Measurements from ENCODE around the gene ZFP69B. TPM values are rescaled to one million over a fixed set of nuclear protein-coding genes. Genes with fewer than 3 reads are reported as not detected.
"Not testable (repeated sequence)": the region's sequence is repeated elsewhere in the genome, so short reads cannot be mapped to it uniquely, and the experiment has no call there.

Gene ZFP69B
- total RNA-seq, 1 donor from 2014 or later: 4.0 TPM

DNA sequence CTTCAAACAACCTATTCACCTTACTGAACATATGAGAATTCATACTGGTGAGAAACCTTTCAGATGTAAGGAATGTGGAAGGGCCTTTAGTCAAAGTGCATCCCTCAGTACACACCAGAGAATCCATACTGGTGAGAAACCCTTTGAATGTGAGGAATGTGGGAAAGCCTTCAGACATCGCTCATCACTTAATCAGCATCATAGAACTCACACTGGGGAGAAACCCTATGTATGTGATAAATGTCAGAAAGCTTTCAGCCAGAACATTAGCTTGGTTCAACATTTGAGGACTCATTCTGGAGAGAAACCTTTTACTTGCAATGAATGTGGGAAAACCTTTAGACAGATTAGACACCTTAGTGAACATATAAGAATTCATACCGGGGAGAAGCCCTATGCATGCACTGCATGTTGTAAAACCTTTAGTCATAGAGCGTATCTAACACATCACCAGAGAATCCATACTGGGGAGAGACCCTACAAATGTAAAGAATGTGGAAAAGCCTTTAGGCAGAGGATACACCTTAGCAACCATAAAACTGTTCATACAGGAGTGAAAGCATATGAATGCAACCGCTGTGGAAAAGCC is 45.1 kb downstream of the ZFP69B start:
- H3K4me3 Mint-ChIP-seq (ENCODE audit: unreplicated experiment): peak overlapping the region; percentile 62
- no peak for DNase-seq (ENCODE audit: low spot score)
- TF ChIP-seq, protein P1, sequence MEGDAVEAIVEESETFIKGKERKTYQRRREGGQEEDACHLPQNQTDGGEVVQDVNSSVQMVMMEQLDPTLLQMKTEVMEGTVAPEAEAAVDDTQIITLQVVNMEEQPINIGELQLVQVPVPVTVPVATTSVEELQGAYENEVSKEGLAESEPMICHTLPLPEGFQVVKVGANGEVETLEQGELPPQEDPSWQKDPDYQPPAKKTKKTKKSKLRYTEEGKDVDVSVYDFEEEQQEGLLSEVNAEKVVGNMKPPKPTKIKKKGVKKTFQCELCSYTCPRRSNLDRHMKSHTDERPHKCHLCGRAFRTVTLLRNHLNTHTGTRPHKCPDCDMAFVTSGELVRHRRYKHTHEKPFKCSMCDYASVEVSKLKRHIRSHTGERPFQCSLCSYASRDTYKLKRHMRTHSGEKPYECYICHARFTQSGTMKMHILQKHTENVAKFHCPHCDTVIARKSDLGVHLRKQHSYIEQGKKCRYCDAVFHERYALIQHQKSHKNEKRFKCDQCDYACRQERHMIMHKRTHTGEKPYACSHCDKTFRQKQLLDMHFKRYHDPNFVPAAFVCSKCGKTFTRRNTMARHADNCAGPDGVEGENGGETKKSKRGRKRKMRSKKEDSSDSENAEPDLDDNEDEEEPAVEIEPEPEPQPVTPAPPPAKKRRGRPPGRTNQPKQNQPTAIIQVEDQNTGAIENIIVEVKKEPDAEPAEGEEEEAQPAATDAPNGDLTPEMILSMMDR (IDR thresholded peaks at IDR 0.05; ENCODE audit: unreplicated experiment): no peak

DNA sequence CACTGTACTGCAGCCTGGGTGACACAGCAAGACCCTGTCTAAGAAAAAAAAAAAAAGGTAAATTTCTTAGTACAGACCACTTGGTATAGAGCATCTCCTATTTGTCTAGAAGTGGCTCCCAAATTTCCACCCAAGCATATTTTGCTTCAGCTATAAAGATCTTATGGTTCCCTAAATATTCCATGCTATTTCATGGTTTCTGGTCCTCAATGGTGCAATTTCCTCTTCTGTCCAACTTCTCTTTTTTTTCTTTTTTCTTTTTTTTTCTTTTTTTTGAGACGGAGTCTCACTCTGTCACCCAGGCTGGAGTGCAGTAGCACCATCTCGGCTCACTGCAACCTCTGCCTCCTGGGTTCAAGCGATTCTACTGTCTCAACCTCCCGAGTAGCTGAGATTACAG is 52.4 kb downstream of the ZFP69B start:
- H3K27me3 Mint-ChIP-seq (ENCODE audit: unreplicated experiment): not testable (repeated sequence)
- H3K36me3 Mint-ChIP-seq (ENCODE audit: low read depth, unreplicated experiment): peaks cover 57% of the 10 kb centered on the region

More for the DNA sequence above, 45.1 kb downstream of the ZFP69B start:
- Mint-ChIP-seq H3K27me3 (ENCODE audit: unreplicated experiment) (peaks cover 1% of the 10 kb centered on the region), H3K9me3 (ENCODE audit: unreplicated experiment) (peaks cover 23% of the 10 kb centered on the region), H3K27ac (ENCODE audit: unreplicated experiment) (no peak overlapping the region), H3K36me3 (ENCODE audit: low read depth, unreplicated experiment) (peaks cover 68% of the 10 kb centered on the region), H3K4me1 (ENCODE audit: unreplicated experiment) (no peaks in the 10 kb centered on the region)

DNA sequence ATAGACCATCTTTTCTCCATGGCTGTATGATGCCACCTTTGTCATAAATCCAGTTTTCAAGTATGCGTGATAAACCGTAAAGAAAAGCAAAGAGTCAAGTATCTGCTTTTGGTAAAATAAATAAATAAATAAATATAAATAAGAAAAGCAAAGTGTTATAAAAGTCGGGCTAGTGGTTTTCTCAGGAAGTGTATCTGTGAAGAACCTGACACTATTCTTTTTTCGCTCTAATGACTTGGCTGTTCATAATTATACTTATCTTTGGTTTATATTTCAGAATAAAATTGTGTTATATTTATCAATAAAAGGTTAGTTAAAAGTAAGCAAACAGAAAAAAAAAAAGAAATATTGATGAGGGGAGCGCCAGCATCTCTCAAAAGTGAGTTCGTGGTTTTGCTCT is 57.7 kb downstream of the ZFP69B start:
- no peak overlapping the region for H3K27ac Mint-ChIP-seq (ENCODE audit: unreplicated experiment)
- H3K9me3 Mint-ChIP-seq (ENCODE audit: unreplicated experiment): peaks cover 6% of the 10 kb centered on the region
- DNase-seq (ENCODE audit: low spot score): no peak
- TF ChIP-seq, protein P1 (IDR thresholded peaks at IDR 0.05; ENCODE audit: unreplicated experiment): no peak
- H3K4me3 Mint-ChIP-seq (ENCODE audit: unreplicated experiment): peak overlapping the region; percentile 83
- peaks cover 3% of the 10 kb centered on the region for H3K27me3 Mint-ChIP-seq (ENCODE audit: unreplicated experiment)
- peaks cover 40% of the 10 kb centered on the region for H3K36me3 Mint-ChIP-seq (ENCODE audit: low read depth, unreplicated experiment)
- peaks cover 8% of the 10 kb centered on the region for H3K4me1 Mint-ChIP-seq (ENCODE audit: unreplicated experiment)

More for the DNA sequence above, 52.4 kb downstream of the ZFP69B start:
- H3K4me1 Mint-ChIP-seq (ENCODE audit: unreplicated experiment); H3K27ac Mint-ChIP-seq (ENCODE audit: unreplicated experiment); H3K4me3 Mint-ChIP-seq (ENCODE audit: unreplicated experiment); H3K9me3 Mint-ChIP-seq (ENCODE audit: unreplicated experiment); DNase-seq (ENCODE audit: low spot score): not testable (repeated sequence)

DNA sequence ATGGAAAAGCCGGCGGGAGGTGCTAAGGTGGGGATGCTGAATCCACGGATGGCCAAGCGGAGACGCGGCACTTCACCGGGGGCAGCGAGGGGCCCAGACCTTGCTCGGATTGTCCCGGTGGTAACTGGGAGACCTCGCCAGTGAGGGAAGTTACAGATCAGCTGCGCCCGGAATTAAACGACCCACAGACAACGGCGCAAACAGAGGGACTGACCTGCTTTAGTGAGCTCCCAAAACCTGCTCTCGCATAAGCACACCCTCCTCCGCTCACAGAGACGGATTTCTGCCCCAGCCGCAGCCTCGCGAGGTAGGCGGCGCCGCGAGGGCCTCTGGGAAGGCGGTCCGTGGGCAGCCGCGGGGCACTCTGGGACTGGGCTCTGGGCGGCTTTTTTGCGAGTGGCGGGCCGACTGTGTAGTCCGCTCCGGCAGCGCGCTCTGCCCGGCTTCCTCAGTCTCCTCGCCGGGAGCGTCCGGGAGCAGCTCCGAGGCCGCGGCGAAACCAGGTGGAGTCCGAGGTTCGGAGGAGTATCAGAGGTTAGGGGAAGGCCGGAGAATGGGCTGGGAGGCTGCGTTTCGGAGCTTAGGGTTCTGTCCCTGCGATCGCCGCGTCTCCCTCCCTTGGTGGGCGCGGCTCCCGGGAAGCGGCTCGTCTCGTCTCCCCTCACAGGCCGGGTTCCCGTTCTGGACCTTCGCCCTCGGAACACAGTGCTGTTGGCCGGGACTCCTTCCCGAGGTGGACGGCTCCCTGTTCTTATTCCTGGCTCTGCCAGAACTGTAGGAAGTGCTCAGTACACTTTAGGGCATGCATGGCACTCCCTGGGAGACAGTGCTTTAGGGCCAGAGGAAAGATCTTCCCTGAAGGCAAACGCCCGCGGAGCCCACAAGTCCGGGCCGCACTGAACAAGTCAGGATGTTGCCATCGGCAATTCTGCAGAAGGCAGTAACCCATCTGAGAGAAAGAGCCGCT is 58.4 kb downstream of the ZFP69B start, which contains the start of gene EXO5:
Gene EXO5 (plus strand): TSS at position 393 of the 967 bp plus-strand sequence. CDS start 5,778 bp downstream, outside the sequence.
- peaks cover 8% of the 10 kb centered on the region for H3K4me1 Mint-ChIP-seq (ENCODE audit: unreplicated experiment)
- peaks cover 4% of the 10 kb centered on the region for H3K9me3 Mint-ChIP-seq (ENCODE audit: unreplicated experiment)
- DNase-seq (ENCODE audit: low spot score): peak; percentile 74
- no peak within 1 kb of the TSS for H3K27ac Mint-ChIP-seq (ENCODE audit: unreplicated experiment)
- TF ChIP-seq, protein P1 (IDR thresholded peaks at IDR 0.05; ENCODE audit: unreplicated experiment): no peak
- H3K36me3 Mint-ChIP-seq (ENCODE audit: low read depth, unreplicated experiment): peaks cover 38% of the 10 kb centered on the region
- H3K4me3 Mint-ChIP-seq (ENCODE audit: unreplicated experiment): peak within 1 kb of the TSS; percentile 83
- H3K27me3 Mint-ChIP-seq (ENCODE audit: unreplicated experiment): peaks cover 3% of the 10 kb centered on the region

Other genes with a start within 250 kb of the ZFP69B start
- gene TMCO2, start 202.5 kb upstream of the ZFP69B start, total RNA-seq (ENCODE audit: unreplicated experiment): 0.54 TPM
- gene ZMPSTE24, start 192.2 kb upstream of the ZFP69B start, total RNA-seq (ENCODE audit: unreplicated experiment): 32.9 TPM
- gene COL9A2, start 133.2 kb upstream of the ZFP69B start, total RNA-seq (ENCODE audit: unreplicated experiment): 5.4 TPM
- 12.1 TPM for gene SMAP2, start 76.7 kb upstream of the ZFP69B start, total RNA-seq (ENCODE audit: unreplicated experiment)
- 3.3 TPM for gene ZFP69, start 26.8 kb downstream of the ZFP69B start, total RNA-seq (ENCODE audit: unreplicated experiment)
- 14.8 TPM for gene EXO5, start 58.3 kb downstream of the ZFP69B start, total RNA-seq (ENCODE audit: unreplicated experiment)
- 4.3 TPM for gene ZNF684, start 81.2 kb downstream of the ZFP69B start, total RNA-seq (ENCODE audit: unreplicated experiment)
- 5.4 TPM for gene RIMS3, start 215.2 kb downstream of the ZFP69B start, total RNA-seq (ENCODE audit: unreplicated experiment)
- gene NFYC, start 241.2 kb downstream of the ZFP69B start, total RNA-seq (ENCODE audit: unreplicated experiment): 49.7 TPM